H9 (cell line): ENCODE measurements around the gene OTX1. TPM values are rescaled to one million over a fixed set of nuclear protein-coding genes. Genes with fewer than 3 reads are reported as not detected.
A peak's percentile ranks its signal among the peaks of the same experiment; 100 is the strongest.

Source experiments
- DNase-seq: peaks from one replicate; pipeline ENCODE4 v3.0.0-alpha.2; 2017
- H2AFZ ChIP-seq: one replicate; pipeline ENCODE4 v1.6.1; 2013; ENCODE audit warnings: mild to moderate bottlenecking, low read length, control low read depth, moderate library complexity
- H2AK5ac ChIP-seq: 2 replicates; pipeline ENCODE4 v1.6.1; 2013; ENCODE audit warnings: low read length, control low read depth, mixed read lengths; ENCODE audit not compliant: insufficient read length
- H2BK120ac ChIP-seq: one replicate; pipeline ENCODE4 v1.6.1; 2013; ENCODE audit warnings: low read depth, mild to moderate bottlenecking, low read length, control low read depth, inconsistent platforms; ENCODE audit not compliant: poor library complexity, severe bottlenecking
- H2BK12ac ChIP-seq: 2 replicates; pipeline ENCODE4 v1.6.1; 2013; ENCODE audit warnings: low read length, control low read depth, mixed read lengths, low read depth; ENCODE audit not compliant: insufficient read length
- H2BK15ac ChIP-seq: 2 replicates; pipeline ENCODE4 v1.6.1; 2013; ENCODE audit warnings: low read depth, low read length, control low read depth
- H2BK20ac ChIP-seq: one replicate; pipeline ENCODE4 v1.6.1; 2013; ENCODE audit warnings: low read depth, mild to moderate bottlenecking, low read length, control low read depth, inconsistent platforms; ENCODE audit not compliant: poor library complexity, severe bottlenecking
- H2BK5ac ChIP-seq: 2 replicates; pipeline ENCODE4 v1.6.1; 2013; ENCODE audit warnings: low read length, control low read depth, mixed read lengths; ENCODE audit not compliant: insufficient read length
- H3K14ac ChIP-seq: 2 replicates; pipeline ENCODE4 v1.6.1; 2013; ENCODE audit warnings: low read length, control low read depth; ENCODE audit not compliant: insufficient read depth
- H3K18ac ChIP-seq: 2 replicates; pipeline ENCODE4 v1.6.1; 2013; ENCODE audit warnings: low read depth, mild to moderate bottlenecking, mixed read lengths, low read length, control low read depth; ENCODE audit not compliant: insufficient read length
- H3K23ac ChIP-seq: 2 replicates; pipeline ENCODE4 v1.6.1; 2013; ENCODE audit warnings: low read length, control low read depth, mixed read lengths, low read depth; ENCODE audit not compliant: insufficient read length
- H3K23me2 ChIP-seq: 2 replicates; pipeline ENCODE4 v1.6.1; 2013; ENCODE audit warnings: low read depth, mild to moderate bottlenecking, mixed read lengths, low read length, control low read depth; ENCODE audit not compliant: insufficient read length, poor library complexity, severe bottlenecking
- H3K27ac ChIP-seq: 2 replicates; pipeline ENCODE4 v1.5.1; 2013; ENCODE audit warnings: low read length, control low read depth, mixed read lengths, low read depth; ENCODE audit not compliant: insufficient read length
- H3K27me3 ChIP-seq: 2 replicates; pipeline ENCODE4 v1.6.1; 2013; ENCODE audit warnings: low read length, control low read depth, inconsistent platforms; ENCODE audit not compliant: insufficient read depth
- H3K4ac ChIP-seq: 2 replicates; pipeline ENCODE4 v1.6.1; 2013; ENCODE audit warnings: low read depth, mild to moderate bottlenecking, control low read depth, inconsistent platforms, low read length, moderate library complexity
- H3K4me1 ChIP-seq: 2 replicates; pipeline ENCODE4 v1.6.1; 2013; ENCODE audit warnings: low read length, control low read depth, inconsistent platforms; ENCODE audit not compliant: insufficient read depth
- H3K4me2 ChIP-seq: 2 replicates; pipeline ENCODE4 v1.6.1; 2013; ENCODE audit warnings: low read length, control low read depth, mixed read lengths; ENCODE audit not compliant: insufficient read length, insufficient read depth
- H3K56ac ChIP-seq: 2 replicates; pipeline ENCODE4 v1.6.1; 2013; ENCODE audit warnings: low read depth, mild to moderate bottlenecking, mixed read lengths, low read length, control low read depth; ENCODE audit not compliant: insufficient read length
- H3K79me1 ChIP-seq: 2 replicates; pipeline ENCODE4 v1.6.1; 2013; ENCODE audit warnings: low read depth, mild to moderate bottlenecking, moderate library complexity, low read length, control low read depth, inconsistent platforms; ENCODE audit not compliant: insufficient read depth, poor library complexity, severe bottlenecking
- H3K79me2 ChIP-seq: 2 replicates; pipeline ENCODE4 v1.6.1; 2013; ENCODE audit warnings: low read length, control low read depth, inconsistent platforms; ENCODE audit not compliant: insufficient read depth
- H3K9ac ChIP-seq: 2 replicates; pipeline ENCODE4 v1.6.1; 2013; ENCODE audit warnings: low read length, control low read depth, mixed read lengths; ENCODE audit not compliant: insufficient read length; ENCODE audit errors: extremely low read depth
- H3K9me3 ChIP-seq: one replicate; pipeline ENCODE4 v1.6.1; 2013; ENCODE audit warnings: low read depth, low read length, inconsistent platforms; ENCODE audit not compliant: control insufficient read depth
- H3T11ph ChIP-seq: one replicate; pipeline ENCODE4 v1.6.1; 2013; ENCODE audit warnings: mild to moderate bottlenecking, low read length, control low read depth, inconsistent platforms
- H4K20me1 ChIP-seq: one replicate; pipeline ENCODE4 v1.6.1; 2013; ENCODE audit not compliant: control insufficient read depth, insufficient read length, insufficient read depth
- H4K5ac ChIP-seq: 2 replicates; pipeline ENCODE4 v1.6.1; 2013; ENCODE audit warnings: low read depth, mild to moderate bottlenecking, mixed read lengths, low read length, control low read depth; ENCODE audit not compliant: insufficient read length
- H4K8ac ChIP-seq: replicated peaks from 2 replicates; pipeline ENCODE4 v1.6.1; 2013; ENCODE audit warnings: low read length, control low read depth, mixed read lengths, low read depth; ENCODE audit not compliant: insufficient read length
- H4K91ac ChIP-seq: 2 replicates; pipeline ENCODE4 v1.6.1; 2013; ENCODE audit warnings: low read depth, mild to moderate bottlenecking, moderate library complexity, mixed read lengths, low read length, control low read depth; ENCODE audit not compliant: insufficient read length
- H3K27ac Mint-ChIP-seq, 3 experiments: 2 replicates in 2 of 3; 3 replicates in 1 of 3; pipeline ENCODE4 v1.8.0; 2020 to 2021; ENCODE audit warnings: mixed read lengths in 3 of 3, mild to moderate bottlenecking in 1 of 3, moderate library complexity in 1 of 3
- H3K27me3 Mint-ChIP-seq: 2 replicates; pipeline ENCODE4 v1.8.0; 2021; ENCODE audit warnings: low read depth, mild to moderate bottlenecking, moderate library complexity, mixed read lengths
- H3K36me3 Mint-ChIP-seq, 3 experiments: 2 replicates in 2 of 3; 3 replicates in 1 of 3; pipeline ENCODE4 v1.8.0; 2020 to 2021; ENCODE audit warnings: low read depth in 3 of 3, mixed read lengths in 3 of 3; ENCODE audit not compliant: insufficient read depth in 1 of 3
- H3K4me1 Mint-ChIP-seq, 2 experiments: 2 replicates each; pipeline ENCODE4 v1.8.0; 2020; ENCODE audit warnings: mixed read lengths in 2 of 2
- H3K4me3 Mint-ChIP-seq, 2 experiments: 2 replicates in 1 of 2; 3 replicates in 1 of 2; pipeline ENCODE4 v1.8.0; 2020 to 2021; ENCODE audit warnings: mild to moderate bottlenecking in 2 of 2, mixed read lengths in 2 of 2, moderate library complexity in 1 of 2
- H3K9me3 Mint-ChIP-seq, 2 experiments: 2 replicates in 1 of 2; 3 replicates in 1 of 2; pipeline ENCODE4 v1.8.0; 2020; ENCODE audit warnings: mild to moderate bottlenecking in 2 of 2, mixed read lengths in 2 of 2, moderate library complexity in 1 of 2
- CTCF ChIP-seq: fragments of 200-600 bp; sonication (generic); conservative IDR thresholded peaks from 3 replicates; pipeline ENCODE4 v1.8.0; 2021; ENCODE audit warnings: antibody characterized with exemption, mild to moderate bottlenecking
- WGBS: extraction: QIAGEN DNeasy Blood & Tissue Kit; methylation state at CpG from one replicate; pipeline ENCODE4 v1.1.7; 2013; ENCODE audit warnings: missing lambda C conversion rate, low lambda C conversion rate, mixed read lengths; ENCODE audit not compliant: insufficient read length; ENCODE audit errors: extremely low coverage; 5-methylcytosine and 5-hydroxymethylcytosine counted together
- total RNA-seq: library from RNA; stranded (reverse); gene quantifications from 2 replicates; pipeline ENCODE4 v1.2.1, GENCODE V29; 2021

Gene OTX1
- total RNA-seq, 1 experiment from 2014 or later: 0.13 TPM

- Histone ChIP-seq H2BK15ac (no peak overlapping the region), H3T11ph (no peak overlapping the region), H3K4me2 (no peak overlapping the region), H3K9ac (no peak overlapping the region), H4K8ac (no peak overlapping the region), H3K27me3 (peaks cover 44% of the 10 kb centered on the region), H3K14ac (no peak overlapping the region), H4K5ac (no peak overlapping the region), H4K20me1 (no peaks in the 10 kb centered on the region), H2BK120ac (no peak overlapping the region), H3K23me2 (peaks cover 25% of the 10 kb centered on the region), H2BK12ac (no peak overlapping the region), H2BK5ac (no peak overlapping the region), H3K18ac (no peak overlapping the region), H3K27ac (no peak overlapping the region), H3K23ac (no peak overlapping the region), H3K56ac (no peak overlapping the region), H2BK20ac (no peak overlapping the region), H2AK5ac (no peak overlapping the region), H2AFZ (no peak overlapping the region), H3K4ac (no peak overlapping the region), H3K79me2 (no peaks in the 10 kb centered on the region), H3K9me3 (no peaks in the 10 kb centered on the region), H3K79me1 (no peaks in the 10 kb centered on the region), H4K91ac (no peak overlapping the region), H3K4me1 (0 out of 2 replicates have a peak, but pooled peaks cover 5% of the 10 kb centered on the region)
- peaks cover 0 to 2% (median 0%) of the 10 kb centered on the region in 3 experiments; a peak in 2 of 7 replicates for H3K36me3 Mint-ChIP-seq
- peaks cover 33 to 38% of the 10 kb centered on the region in 2 experiments for H3K4me1 Mint-ChIP-seq
- TF ChIP-seq CTCF: no peak
- peaks cover 96% of the 10 kb centered on the region for H3K27me3 Mint-ChIP-seq
- H3K27ac Mint-ChIP-seq: no peak overlapping the region
- WGBS: no CpG with 5 or more reads among the region's 5 CpGs
- peak overlapping the region in 1 of 2 experiments; percentile 78; a peak in 3 of 5 replicates for H3K4me3 Mint-ChIP-seq
- no peak for DNase-seq
- H3K9me3 Mint-ChIP-seq: peaks cover 0 to 3% of the 10 kb centered on the region in 2 experiments; a peak in 1 of 5 replicates
Observed at GRCh38 chr2:63060472-63060991, 9.9 kb downstream of the OTX1 start.
